OCI-LY7 (cell line): Measurements from ENCODE around the gene SERPING1.

Experiments
- EZH2phosphoT487 ChIP-seq: fragments of 200-600 bp; sonication (generic); IDR thresholded peaks from 2 replicates; pipeline ENCODE4 v1.6.1; 2018; ENCODE audit warnings: low read depth, borderline replicate concordance, mild to moderate bottlenecking, mixed run types, antibody characterized with exemption, low read length, moderate library complexity, mixed read lengths
- TF ChIP-seq, protein P1 (sequence below): fragments of 200-600 bp; sonication (generic); conservative IDR thresholded peaks from 2 replicates; pipeline ENCODE4 v1.5.1; 2014; ENCODE audit warnings: mild to moderate bottlenecking, antibody characterized with exemption, low read length, moderate library complexity, mixed read lengths

- TF ChIP-seq, protein P1, sequence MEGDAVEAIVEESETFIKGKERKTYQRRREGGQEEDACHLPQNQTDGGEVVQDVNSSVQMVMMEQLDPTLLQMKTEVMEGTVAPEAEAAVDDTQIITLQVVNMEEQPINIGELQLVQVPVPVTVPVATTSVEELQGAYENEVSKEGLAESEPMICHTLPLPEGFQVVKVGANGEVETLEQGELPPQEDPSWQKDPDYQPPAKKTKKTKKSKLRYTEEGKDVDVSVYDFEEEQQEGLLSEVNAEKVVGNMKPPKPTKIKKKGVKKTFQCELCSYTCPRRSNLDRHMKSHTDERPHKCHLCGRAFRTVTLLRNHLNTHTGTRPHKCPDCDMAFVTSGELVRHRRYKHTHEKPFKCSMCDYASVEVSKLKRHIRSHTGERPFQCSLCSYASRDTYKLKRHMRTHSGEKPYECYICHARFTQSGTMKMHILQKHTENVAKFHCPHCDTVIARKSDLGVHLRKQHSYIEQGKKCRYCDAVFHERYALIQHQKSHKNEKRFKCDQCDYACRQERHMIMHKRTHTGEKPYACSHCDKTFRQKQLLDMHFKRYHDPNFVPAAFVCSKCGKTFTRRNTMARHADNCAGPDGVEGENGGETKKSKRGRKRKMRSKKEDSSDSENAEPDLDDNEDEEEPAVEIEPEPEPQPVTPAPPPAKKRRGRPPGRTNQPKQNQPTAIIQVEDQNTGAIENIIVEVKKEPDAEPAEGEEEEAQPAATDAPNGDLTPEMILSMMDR: peak; percentile 26; the same call in 1 of the 2 replicates
- no peak for TF ChIP-seq EZH2phosphoT487
These were observed 41.4 kb downstream of the SERPING1 start for GRCh38 chr11:57638811-57639320.
